Natural killer cell (primary cell): Measurements from ENCODE around the gene GMPPB. TPM values are rescaled to one million over a fixed set of nuclear protein-coding genes. Genes with fewer than 3 reads are reported as not detected.

Source experiments
- ATAC-seq, 3 donors: fragments of 150-1000 bp in 2 of 3; fragments of 200-7000 bp in 1 of 3; cut with Tn5 transposase; 1 replicate in 1 of 3; 2 replicates in 2 of 3; pipeline ENCODE4 v1.10.0; 2021; ENCODE audit warnings: mild to moderate bottlenecking in 2 of 3, moderate library complexity in 2 of 3
- DNase-seq, 2 donors: peaks; one replicate each; pipeline versions ENCODE4 v3.0.0 to v3.0.0-alpha.2; 2013 to 2021; ENCODE audit warnings: mixed read lengths in 1 of 2
- H3K27ac ChIP-seq: one replicate; pipeline ENCODE4 v1.5.1; 2013; ENCODE audit warnings: mild to moderate bottlenecking, low read length
- H3K27me3 ChIP-seq: one replicate; pipeline ENCODE4 v1.6.1; 2013; ENCODE audit warnings: low read length; ENCODE audit not compliant: control insufficient read depth, insufficient read depth
- H3K36me3 ChIP-seq: one replicate; pipeline ENCODE4 v1.6.1; 2013; ENCODE audit warnings: low read length; ENCODE audit not compliant: control insufficient read depth, insufficient read depth
- H3K4me1 ChIP-seq: one replicate; pipeline ENCODE4 v1.6.1; 2013; ENCODE audit warnings: low read length; ENCODE audit not compliant: control insufficient read depth, insufficient read depth
- H3K4me3 ChIP-seq: one replicate; pipeline ENCODE4 v1.5.1; 2013; ENCODE audit warnings: low read length
- H3K9me3 ChIP-seq: one replicate; pipeline ENCODE4 v1.6.1; 2013; ENCODE audit warnings: low read length; ENCODE audit not compliant: control insufficient read depth, insufficient read depth
- H3K27ac Mint-ChIP-seq, 2 donors: one replicate each; pipeline ENCODE4 v1.8.0; 2022; ENCODE audit warnings: mild to moderate bottlenecking in 2 of 2, mixed read lengths in 2 of 2, moderate library complexity in 1 of 2
- H3K27me3 Mint-ChIP-seq, 2 donors: one replicate each; pipeline ENCODE4 v1.8.0; 2022; ENCODE audit warnings: low read depth in 2 of 2, mixed read lengths in 2 of 2
- H3K36me3 Mint-ChIP-seq: one replicate; pipeline ENCODE4 v1.8.0; 2022; ENCODE audit warnings: mixed read lengths
- H3K4me1 Mint-ChIP-seq, 2 donors: one replicate each; pipeline ENCODE4 v1.8.0; 2022; ENCODE audit warnings: mixed read lengths in 2 of 2
- H3K4me3 Mint-ChIP-seq: one replicate; pipeline ENCODE4 v1.8.0; 2022; ENCODE audit warnings: mild to moderate bottlenecking, moderate library complexity, mixed read lengths
- H3K9me3 Mint-ChIP-seq, 2 donors: one replicate each; pipeline ENCODE4 v1.8.0; 2022; ENCODE audit warnings: mixed read lengths in 2 of 2
- CTCF ChIP-seq: fragments of 200-600 bp; IDR thresholded peaks from one replicate; pipeline ENCODE4 v1.8.0; 2022; ENCODE audit warnings: antibody characterized with exemption
- WGBS: methylation state at CpG from one replicate; pipeline ENCODE4 v1.1.7; 2013; ENCODE audit warnings: missing lambda C conversion rate; ENCODE audit not compliant: insufficient coverage; 5-methylcytosine and 5-hydroxymethylcytosine counted together
- intact Hi-C: fragments of 100-400 bp; cut with micrococcal nuclease; formaldehyde crosslinking; loops from one replicate; pipeline ENCODE4 v1.14.2; 2022
- total RNA-seq, 4 donors: library from RNA; stranded (reverse); fragments of 120-200 nt in 1 of 4; gene quantifications; one replicate each; pipeline versions ENCODE4 v1.2.3 to v1.2.4, GENCODE V29; 2013 to 2022

GMPPB gene
- total RNA-seq, 3 donors from 2014 or later (not counting 1 experiment from before 2014, with no cell fraction given) = 24.1 to 28.9 (median 27.5) TPM

GRCh38 chr3:49683162-49683561 lies 40.6 kb downstream of the GMPPB start:
- H3K36me3 Mint-ChIP-seq = peaks cover 8% of the 10 kb centered on the region
- no peak for DNase-seq
- Histone ChIP-seq H3K4me1 (peaks cover 15% of the 10 kb centered on the region), H3K27ac (no peak overlapping the region), H3K4me3 (no peak overlapping the region), H3K9me3 (no peaks in the 10 kb centered on the region), H3K27me3 (peaks cover 2% of the 10 kb centered on the region), H3K36me3 (peaks cover 53% of the 10 kb centered on the region)
- H3K27me3 Mint-ChIP-seq = no peaks in the 10 kb centered on the region
- H3K27ac Mint-ChIP-seq = no peak overlapping the region
- no peaks in the 10 kb centered on the region for H3K9me3 Mint-ChIP-seq
- no peak for ATAC-seq
- no peak overlapping the region for H3K4me3 Mint-ChIP-seq
- WGBS = 100% methylated on average over 6 of the region's 6 CpGs
- intact Hi-C loops = no loop called here
- no peak for TF ChIP-seq CTCF
- peaks cover 6 to 9% of the 10 kb centered on the region in 2 donors for H3K4me1 Mint-ChIP-seq

GRCh38 chr3:49681543-49681942 lies 42.2 kb downstream of the GMPPB start:
- Histone ChIP-seq H3K4me3 (no peak overlapping the region), H3K27me3 (peaks cover 2% of the 10 kb centered on the region), H3K36me3 (peaks cover 69% of the 10 kb centered on the region), H3K9me3 (no peaks in the 10 kb centered on the region), H3K27ac (no peak overlapping the region), H3K4me1 (peaks cover 9% of the 10 kb centered on the region)
- Mint-ChIP-seq H3K4me3 (no peak overlapping the region), H3K27ac (no peak overlapping the region), H3K27me3 (no peaks in the 10 kb centered on the region), H3K4me1 (peaks cover 6 to 9% of the 10 kb centered on the region in 2 donors), H3K9me3 (no peaks in the 10 kb centered on the region), H3K36me3 (peaks cover 8% of the 10 kb centered on the region)
- TF ChIP-seq CTCF = no peak
- DNase-seq (no peak), ATAC-seq (no peak)
- WGBS = 94% methylated on average over 4 of the region's 4 CpGs
- intact Hi-C loops = no loop called here

DNA sequence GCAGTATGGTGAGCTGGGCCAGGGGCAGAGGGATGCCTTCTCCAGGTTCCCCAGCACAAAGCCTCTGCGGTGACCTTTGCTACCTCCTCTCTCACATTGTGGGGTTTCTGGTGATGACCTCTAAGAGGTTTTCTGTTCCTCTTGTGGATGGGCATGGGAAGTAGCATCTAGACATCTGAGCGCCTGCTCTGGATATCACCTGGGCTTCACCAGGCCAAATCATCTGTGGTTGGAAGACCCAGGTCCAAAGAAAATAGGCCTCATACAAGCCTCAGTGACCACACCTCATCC lies 42.6 kb downstream of the GMPPB start:
- H3K27ac Mint-ChIP-seq = no peak overlapping the region
- Histone ChIP-seq H3K36me3 (peaks cover 72% of the 10 kb centered on the region), H3K27me3 (no peaks in the 10 kb centered on the region), H3K4me3 (no peak overlapping the region), H3K9me3 (no peaks in the 10 kb centered on the region), H3K4me1 (peaks cover 5% of the 10 kb centered on the region), H3K27ac (no peak overlapping the region)
- ATAC-seq (no peak), DNase-seq (no peak)
- no peaks in the 10 kb centered on the region for H3K9me3 Mint-ChIP-seq
- intact Hi-C loops = no loop called here
- peaks cover 6 to 9% of the 10 kb centered on the region in 2 donors for H3K4me1 Mint-ChIP-seq
- no peak for TF ChIP-seq CTCF
- H3K4me3 Mint-ChIP-seq = no peak overlapping the region
- 100% methylated on average over 1 of the region's 2 CpGs for WGBS
- peaks cover 8% of the 10 kb centered on the region for H3K36me3 Mint-ChIP-seq
- H3K27me3 Mint-ChIP-seq = no peaks in the 10 kb centered on the region

- Histone ChIP-seq H3K9me3 (no peaks in the 10 kb centered on the region), H3K4me1 (peaks cover 3% of the 10 kb centered on the region), H3K27ac (no peak overlapping the region), H3K4me3 (no peak overlapping the region), H3K27me3 (no peaks in the 10 kb centered on the region), H3K36me3 (peaks cover 77% of the 10 kb centered on the region)
- no peak overlapping the region for H3K4me3 Mint-ChIP-seq
- H3K9me3 Mint-ChIP-seq = no peaks in the 10 kb centered on the region
- no peak for TF ChIP-seq CTCF
- intact Hi-C loops = no loop called here
- 97% methylated on average over 7 of the region's 7 CpGs for WGBS
- H3K27ac Mint-ChIP-seq = no peak overlapping the region
- peaks cover 8% of the 10 kb centered on the region for H3K36me3 Mint-ChIP-seq
- peaks cover 10 to 11% of the 10 kb centered on the region in 2 donors for H3K4me1 Mint-ChIP-seq
- H3K27me3 Mint-ChIP-seq = no peaks in the 10 kb centered on the region
- no peak for DNase-seq
- no peak for ATAC-seq
Observed at GRCh38 chr3:49680493-49681231, 43.1 kb downstream of the GMPPB start.
